HG03565 (cell line): ENCODE results near the gene UBXN11.
"Not testable (repeated sequence)": the region's sequence is repeated elsewhere in the genome, so short reads cannot be mapped to it uniquely, and the experiment has no call there.

Experiments
- ATAC-seq: cut with Tn5 transposase; IDR thresholded peaks from one replicate; pipeline ENCODE4 v1.9.1; 2021; ENCODE audit warnings: mild to moderate bottlenecking, moderate library complexity; ENCODE audit not compliant: unreplicated experiment

Gene UBXN11

DNA sequence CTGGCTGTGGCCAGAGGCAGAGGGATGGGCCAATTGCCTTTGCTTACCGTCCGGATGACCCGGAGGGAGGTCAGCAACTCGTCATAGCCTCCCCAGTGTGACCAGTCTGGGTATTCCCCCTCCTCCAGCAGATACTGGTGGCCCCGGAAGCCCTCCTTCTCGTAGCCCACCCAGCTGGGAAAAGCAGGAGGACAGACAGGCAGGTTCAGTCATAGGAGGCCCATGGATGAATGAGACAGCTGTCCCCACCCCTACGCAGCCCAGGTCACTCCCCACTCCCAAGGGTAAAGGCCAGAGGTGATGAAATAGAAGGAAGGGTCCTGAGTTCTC lies 30.7 kb upstream of the UBXN11 start:
- ATAC-seq: no peak

DNA sequence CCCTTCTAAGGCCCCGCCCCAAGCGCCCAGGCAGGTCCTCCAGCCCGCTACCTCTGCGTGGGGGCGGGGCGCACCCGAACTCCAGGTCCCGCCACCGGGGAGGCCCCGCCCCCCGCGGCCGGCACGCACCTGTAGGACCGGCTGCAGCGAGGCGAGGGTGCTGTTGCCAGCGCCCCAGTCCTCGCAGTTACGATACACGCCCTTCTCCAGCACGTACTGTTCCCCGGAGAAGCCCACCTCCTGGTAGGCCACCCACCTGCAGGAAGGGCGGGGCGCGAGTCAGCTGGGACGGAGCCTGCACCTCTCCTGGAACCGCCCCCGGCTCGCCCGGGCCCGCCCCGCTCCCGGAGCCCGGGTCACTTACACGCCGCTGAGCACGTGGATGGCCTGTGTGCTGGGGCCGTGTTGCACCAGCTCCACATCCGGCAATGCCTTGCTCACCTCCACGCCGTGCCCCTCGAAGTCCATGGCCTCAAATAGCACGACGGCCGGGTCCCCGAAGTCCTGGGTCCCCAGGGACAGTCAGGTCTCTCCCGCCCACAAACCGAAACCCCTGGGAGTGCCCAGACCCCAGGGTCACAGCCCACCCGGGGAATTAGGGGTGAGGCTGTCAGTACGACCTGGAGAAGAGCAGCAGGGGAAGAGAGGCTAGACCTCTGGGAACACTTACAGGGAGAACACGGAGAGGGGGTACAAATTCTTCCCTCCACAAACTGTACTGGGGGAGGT lies 30.2 kb upstream of the UBXN11 start:
- ATAC-seq: no peak

DNA sequence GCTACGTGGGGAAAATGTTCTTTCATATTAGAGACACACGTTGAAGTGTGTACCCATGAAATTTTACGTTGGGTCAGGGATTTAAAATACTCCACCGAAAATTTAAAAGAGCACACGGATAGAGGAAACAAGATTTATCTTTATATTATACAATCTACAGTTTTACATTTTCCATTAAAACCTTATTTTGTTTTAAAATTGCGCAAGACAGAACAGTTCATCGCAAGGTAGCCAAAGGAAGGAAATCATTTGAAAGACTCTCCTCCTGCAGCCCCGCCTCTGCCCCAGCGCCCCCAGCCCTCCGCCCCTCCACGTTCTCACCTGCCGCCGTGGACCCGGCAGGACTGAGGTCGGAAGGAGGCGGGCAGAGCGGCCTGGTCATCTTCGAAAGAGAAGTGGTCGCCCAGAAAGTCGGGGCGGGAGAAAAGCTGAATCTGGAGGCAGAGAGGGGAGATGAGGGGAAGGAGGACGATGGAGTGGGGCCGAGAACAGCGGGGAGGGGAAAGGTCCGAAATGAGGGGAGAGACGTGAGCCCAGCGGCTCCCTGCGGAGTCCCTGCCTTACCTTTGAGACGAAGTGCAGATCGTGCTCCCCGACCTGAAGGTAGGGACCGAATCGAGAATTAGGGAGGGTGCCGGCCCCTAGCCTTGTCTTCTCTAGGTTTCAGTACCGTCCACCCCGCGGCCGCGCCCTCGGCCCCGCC lies 29.5 kb upstream of the UBXN11 start:
- ATAC-seq: no peak

DNA sequence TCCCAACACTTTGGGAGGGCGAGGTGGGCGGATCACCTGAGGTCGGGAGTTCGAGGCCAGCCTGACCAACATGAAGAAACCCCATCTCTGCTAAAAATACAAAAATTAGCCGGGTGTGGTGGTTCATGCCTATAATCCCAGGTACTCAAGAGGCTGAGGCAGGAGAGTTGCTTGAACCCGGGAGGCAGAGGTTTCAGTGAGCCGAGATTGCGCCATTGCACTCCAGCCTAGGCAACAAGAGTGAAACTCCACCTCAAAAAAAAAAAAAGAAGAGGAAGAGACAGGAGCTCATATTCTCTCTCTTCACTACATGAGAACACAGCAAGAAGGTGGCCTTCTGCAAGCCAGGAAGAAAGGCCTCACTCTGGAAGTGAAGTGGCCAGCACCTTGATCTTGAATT lies 26.9 kb upstream of the UBXN11 start:
- ATAC-seq: not testable (repeated sequence)

DNA sequence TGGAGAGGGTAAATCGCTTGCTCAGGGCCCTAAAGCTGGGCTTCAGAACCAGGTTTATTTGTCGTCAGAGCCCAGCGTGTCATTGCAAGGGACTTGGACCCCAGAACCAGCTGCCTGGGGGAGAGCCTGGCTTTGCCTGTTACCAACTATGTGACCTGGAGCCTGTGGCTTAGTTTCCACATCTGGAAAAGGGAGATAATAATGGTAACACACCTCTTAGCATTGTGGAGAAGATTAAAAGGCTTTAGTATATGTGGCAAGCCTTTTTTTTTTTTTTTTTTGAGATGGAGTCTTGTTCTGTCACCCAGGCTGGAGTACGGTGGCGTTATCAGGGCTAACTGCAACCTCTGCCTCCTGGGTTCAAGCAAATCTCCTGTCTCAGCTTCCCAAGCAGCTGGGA lies 23.8 kb upstream of the UBXN11 start:
- no peak for ATAC-seq

DNA sequence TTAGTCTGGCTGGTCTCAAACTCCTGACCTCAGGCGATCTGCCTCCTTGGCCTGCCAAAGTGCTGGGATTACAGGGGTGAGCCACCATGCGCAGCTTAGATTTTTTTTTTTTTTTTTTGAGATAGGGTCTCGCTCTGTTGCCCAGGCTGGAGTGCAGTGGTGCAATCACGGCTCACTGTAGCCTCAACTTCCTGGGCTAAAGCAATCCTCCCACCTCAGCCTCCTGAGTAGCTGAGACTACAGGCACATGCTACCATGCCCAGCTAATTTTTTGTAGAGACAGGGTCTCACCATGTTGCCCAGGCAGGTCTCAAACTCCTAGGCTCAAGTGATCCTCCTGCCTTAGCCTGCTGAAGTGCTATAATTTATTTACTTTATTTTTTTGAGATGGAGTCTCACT lies 22.9 kb upstream of the UBXN11 start:
- not testable (repeated sequence) for ATAC-seq

DNA sequence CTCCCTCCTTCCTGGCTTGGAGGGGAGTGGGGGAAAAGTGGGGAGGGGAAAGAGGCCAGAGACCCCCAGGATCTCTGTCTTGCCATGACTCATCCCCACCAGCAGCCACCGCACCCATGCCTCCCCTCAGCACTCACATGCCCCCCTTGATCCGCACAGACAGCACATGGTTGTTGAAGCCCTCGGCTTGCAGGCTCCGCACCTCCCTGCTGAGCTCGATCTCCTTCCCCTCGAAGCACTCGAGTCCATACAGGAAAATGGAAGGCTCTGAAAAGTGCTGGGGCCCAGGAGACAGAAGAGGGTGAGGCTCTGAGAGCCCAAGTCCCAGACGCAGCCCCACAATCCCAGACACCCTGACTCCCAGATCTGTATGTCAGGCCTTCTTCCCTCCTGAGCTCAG lies 22.2 kb upstream of the UBXN11 start:
- ATAC-seq: no peak

DNA sequence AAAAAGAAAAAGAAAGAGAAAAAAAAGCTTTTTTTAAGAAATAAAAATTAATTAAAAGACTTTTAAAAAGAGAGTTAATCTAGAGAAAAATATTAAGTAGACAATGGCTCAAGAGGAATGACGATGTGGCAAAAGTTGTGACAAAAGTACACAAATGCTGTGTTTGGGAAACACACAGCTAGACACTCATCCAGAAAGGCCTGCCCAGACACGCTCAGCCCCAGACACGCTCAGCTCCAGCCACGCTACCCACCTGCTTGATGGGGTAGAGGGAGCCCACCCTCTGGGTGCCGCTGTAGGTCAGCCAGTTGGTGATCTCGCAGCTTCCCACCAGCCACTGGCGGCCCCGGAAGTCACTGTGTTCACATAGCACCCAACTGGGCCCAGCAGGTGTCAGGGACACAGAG lies 21.5 kb upstream of the UBXN11 start:
- ATAC-seq: no peak

DNA sequence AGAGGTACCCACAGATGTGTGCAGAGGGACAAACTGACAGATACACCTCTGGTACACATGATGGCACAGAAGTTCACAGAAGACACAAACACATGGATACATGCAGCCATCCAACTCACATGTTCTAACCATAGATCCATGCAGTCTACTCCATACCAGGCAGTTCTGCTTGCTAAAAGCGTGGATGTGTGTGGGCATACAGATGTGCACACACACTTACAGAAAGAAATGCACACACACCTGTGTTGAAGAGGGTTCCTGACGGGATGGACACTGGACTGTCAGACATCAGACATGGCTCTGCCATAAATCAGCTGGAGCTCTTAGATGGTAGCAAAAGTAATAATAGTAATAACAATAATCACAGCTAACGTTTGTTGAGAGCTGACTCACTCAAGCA lies 18.1 kb upstream of the UBXN11 start:
- no peak for ATAC-seq

DNA sequence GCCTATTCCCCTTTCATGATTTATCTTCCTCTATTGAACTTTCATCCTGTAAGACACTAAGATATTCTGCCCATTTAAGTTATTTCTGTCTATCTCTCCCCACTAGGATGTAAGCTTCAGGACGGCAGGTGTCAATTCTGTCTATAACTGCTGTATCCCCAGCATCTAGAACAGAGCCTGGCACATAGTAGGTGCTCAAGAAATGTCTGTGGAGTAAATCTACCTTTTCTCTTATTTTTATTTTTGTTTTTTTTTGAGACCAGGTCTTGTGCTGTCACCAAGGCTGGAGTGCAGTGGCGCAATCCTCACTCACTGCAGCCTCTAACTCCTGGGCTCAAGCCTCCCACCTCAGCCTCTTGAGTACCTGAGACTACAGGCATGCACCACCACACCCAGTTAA lies 16.9 kb upstream of the UBXN11 start:
- ATAC-seq: no peak

DNA sequence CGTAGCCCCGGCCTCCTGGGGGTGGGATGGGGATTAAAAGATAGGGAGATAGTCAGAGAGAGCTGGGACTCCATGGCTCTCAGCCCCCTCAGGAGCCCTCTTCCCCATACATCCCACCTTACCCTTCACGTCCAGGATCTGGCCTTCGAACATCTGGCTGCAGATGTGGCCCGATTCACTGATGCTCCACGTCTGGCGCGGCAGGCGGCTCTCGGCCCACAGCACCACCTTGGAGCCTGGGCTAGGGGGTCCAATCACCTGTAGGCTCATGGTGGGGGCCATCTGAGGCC lies 15.6 kb upstream of the UBXN11 start:
- ATAC-seq: no peak

DNA sequence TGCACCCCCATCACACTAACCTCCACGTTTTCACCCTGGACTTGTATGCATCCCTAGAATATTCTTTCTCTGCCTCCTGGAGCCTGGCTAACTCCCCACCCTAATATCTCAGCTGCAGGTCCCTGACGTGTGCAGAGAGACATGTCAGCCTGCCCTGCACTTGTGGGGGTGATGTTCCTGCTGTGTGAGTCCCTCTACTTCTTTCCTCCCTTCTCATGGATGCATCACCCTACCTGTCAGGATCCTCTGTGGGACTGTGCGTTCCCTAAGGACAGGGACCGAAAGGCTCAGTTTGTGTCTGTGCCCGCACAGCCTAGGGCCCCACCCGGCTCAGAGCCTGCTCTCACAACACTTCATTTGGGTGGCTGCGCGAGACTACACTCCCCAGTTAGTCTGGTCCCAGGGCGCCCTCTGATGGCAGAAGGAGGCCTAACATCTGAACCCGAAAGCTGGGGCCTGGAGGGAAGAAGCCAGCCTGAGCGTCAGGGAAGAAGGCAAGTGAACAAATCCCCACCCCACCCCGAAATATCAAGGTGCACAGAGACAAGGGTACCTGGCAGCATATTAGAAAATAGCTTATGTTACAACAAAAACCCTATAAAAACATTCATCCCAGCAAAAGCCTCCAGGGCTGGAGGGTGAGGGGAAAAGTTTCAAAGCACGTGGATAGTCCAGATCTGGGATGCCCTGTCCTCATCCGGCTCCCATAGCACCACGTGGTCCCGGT lies 15.0 kb upstream of the UBXN11 start:
- no peak for ATAC-seq

DNA sequence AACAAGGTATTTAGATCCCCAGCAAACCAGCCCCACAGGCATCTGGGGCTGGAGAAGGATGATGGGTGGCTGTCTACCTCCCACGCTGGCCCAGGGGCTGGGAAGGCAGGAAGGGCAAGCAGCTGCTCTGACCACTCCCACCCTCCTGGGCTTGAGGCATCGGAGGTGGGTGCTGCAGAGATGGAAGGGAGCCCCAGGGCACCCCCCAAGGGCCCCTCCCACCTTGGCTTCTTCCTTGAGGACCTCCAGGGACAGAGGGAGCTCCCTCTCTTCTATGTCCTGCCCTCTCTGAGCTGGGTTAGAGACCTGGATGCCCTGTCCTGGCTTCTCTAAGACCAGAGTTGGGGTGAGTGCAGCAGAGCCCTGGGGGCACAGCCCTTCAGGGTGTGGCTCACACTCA lies 14.5 kb upstream of the UBXN11 start:
- ATAC-seq: no peak

DNA sequence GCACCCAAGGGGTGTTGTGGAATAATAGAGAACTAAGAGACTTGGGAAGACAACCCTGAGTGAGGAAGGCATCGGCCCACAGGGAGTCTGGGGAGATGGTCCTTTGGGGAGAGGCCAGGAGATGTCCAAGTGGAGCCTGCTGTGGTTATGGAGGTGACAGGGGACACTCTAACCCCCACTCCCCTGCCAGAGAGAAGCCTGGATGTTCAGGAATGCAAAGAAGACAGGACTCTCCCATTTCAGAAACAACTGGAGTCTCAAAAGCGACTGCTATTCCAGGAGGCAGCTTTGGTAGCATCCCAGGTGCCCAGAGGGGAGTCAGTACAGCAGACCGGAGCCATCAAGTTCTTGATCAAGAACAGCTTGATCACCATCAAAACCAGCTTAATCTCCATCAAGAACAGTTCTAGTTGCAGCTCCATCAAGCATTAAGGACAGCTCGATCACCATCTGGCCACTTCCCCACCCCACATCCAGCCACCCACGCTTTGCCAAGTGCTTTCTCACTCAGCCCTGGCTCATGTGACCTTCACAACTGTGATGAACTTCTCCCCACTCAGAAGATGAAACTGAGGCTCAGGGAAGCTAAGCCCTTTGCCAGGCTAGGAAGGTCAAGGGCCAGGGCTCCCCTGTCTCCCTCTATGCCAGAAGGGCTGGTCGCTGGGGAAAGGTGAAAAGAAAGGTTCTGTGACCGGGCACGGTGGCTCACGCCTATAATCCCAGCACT lies 12.1 kb upstream of the UBXN11 start:
- ATAC-seq: no peak

DNA sequence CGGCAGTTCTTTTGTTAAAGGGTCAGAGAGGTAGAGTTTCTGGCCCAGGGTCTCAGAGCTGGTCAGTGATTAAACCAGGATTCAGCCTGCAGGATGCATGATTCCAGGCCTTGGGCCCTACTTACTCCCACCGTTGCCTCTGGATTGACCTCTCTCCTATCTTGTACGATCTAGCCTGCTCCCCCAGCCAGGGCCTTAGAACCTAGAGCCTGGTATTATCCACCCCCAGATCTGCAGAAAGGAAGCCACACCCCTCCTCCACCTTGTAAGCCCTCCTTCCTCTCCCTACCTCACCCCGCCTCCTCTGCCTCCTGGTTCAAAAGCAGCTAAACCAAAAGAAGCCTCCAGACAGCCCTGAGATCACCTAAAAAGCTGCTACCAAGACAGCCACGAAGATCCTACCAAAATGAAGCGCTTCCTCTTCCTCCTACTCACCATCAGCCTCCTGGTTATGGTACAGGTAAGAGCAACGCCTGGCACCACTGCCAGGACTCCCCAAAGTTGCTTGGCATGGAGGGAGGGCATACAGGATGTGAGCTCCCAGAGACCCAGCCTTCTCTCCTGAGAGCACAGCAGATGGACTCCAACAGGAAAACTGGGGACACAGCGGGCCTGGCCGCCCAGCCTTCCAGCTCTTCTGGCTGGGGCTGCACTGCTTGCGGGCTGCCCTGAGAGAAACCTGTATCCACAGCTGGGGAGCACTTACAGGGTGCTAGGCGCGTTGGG lies 11.3 kb upstream of the UBXN11 start, which contains the start of gene CD52:
Gene CD52, plus strand, starts transcription at position 347 of the 726 bp plus-strand sequence. Its CDS starts 60 bp downstream, at position 407.
- no peak for ATAC-seq

DNA sequence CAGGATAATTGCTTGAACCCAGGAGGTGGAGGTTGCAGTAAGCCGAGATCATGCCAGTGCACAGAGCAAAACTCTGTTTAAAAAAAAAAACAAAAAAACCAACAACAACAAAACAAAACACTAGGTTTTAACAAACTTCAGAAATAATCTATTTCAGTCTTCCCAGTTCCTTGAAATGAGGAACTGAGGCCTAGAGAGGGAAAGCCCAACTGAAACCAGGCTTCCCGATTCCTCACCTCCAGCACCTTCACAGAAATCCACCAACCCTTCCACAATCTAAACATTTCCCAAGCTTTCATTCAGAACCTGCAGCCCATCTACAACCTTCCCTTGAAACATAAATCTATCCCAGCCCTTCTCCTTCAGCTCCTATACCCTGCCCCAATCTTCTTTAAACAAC lies 10.7 kb upstream of the UBXN11 start:
- no peak for ATAC-seq

DNA sequence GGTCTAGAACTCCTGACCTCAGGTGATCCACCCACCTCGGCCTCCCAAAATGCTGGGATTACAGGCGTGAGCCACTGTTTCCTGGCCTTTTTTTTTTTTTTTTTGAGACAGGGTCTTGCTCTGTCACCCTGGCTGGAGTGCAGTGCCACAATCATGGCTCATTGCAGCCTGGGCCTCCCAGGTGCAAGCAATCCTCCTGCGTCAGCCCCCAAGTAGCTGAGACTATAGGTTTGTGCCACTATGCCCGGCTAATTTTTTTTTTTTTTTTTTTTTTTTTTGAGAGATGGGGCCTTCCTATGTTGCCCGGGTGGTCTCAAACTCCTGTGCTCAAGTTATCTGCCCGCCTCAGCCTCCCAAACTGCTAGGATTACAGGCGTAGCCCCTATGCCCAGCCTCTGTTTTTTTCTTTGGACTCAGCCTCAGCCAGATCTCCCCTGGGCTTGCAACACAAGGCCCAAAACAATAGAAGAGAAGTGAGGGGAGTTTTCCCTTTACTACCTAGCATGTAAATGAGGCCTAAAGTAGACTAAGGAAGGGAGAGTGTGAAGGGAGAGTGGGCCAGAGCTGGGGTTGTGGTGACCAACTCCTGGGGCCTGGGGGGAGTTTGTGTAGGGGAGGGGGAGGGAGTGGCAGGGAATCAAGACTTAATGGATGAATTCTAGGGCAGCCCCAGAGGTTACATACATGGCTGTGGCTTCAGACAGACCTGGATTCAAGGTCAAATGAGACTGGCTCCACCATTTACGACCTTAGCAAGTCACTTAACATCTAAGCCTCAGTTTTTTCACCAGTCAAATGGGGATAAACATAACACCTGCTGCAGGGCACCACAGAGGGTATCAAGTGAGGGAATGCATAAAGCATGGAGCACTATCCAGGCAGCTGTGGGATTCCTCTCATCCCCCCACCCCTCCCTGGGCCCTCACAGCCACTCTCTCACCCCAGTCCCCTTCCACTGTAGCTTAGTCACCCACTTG lies 9.7 kb upstream of the UBXN11 start:
- ATAC-seq: no peak

DNA sequence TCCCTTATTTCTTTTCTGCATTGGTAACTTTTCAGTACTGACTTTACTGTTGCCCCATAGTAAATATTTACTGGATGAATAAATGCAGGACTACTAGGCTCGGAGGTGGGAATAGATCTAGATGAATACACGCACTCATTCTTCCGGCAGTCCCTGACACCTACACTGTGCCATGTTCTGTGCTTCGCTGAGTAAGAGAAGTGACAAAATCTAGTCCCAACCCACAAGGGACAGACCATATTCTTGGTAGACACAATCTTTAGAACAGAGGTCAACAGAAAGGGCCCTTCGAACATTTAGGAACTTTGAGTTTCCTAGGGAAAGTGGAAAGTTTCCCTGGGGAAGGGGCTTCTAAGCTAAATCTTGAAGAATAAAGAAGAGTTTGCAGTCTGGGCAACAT lies 8.1 kb upstream of the UBXN11 start:
- ATAC-seq: no peak

DNA sequence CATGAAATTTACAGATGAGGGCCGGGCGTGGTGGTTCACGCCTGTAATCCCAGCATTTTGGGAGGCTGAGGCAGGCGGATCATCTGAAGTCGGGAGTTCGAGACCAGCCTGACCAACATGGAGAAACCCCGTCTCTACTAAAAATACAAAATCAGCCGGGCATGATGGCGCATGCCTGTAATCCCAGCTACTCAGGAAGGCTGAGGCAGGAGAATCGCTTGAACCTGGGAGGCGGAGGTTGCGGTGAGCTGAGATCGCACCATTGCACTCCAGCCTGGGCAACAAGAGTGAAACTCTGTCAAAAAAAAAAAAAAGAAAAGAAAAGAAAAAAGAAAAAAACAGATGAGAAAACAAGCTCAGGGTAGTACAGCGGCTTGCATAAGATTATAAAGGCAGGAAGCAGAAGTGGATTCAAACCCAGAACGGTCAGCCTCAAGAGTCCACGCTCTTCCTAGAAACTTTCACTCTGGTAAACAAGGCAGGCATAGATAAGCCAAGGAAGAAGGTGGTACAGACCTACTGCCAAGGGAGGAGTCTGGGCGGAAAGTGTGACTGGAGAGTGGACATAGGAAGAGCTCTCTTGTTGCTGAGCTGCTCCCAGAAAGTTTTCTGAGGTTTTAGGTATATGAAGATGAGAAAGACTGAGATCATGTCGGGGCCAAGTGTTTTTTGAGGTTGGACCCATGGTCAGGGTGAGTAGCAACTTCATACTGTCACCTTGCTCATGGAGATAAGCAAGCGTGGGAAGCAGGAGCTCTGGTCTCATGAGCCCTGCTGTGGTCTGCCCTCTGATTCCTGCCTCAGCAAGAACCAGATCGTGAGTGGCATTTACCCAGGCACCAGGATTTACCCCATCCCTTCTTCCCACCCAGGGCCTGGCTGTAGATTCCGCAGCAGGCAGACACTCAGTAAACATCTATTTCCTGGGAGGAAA lies 1.8 kb upstream of the UBXN11 start:
- not testable (repeated sequence) for ATAC-seq
